T-cell (primary cell): ENCODE data around the gene WDR18. TPM values are rescaled to one million over a fixed set of nuclear protein-coding genes. Genes with fewer than 3 reads are reported as not detected.

Experiments used
- ATAC-seq, 4 experiments: fragments of 200-7000 bp in 3 of 4; fragments of 150-1000 bp in 1 of 4; cut with Tn5 transposase; replicated peaks in 1 of 4; 1 replicate in 3 of 4; 2 replicates in 1 of 4; pipeline ENCODE4 v1.10.0; 2021; ENCODE audit warnings: moderate library complexity in 3 of 4, mild to moderate bottlenecking in 2 of 4, moderate number of reproducible peaks in 1 of 4
- CTCF ChIA-PET, 2 donors: fragments of 300-600 bp; sonication (Branson Sonifier 250); formaldehyde crosslinking; loops; one replicate each; lab custom pipeline; 2022; ENCODE audit warnings: antibody characterized with exemption in 2 of 2; lab: Charles Lee
- POLR2A ChIA-PET, 2 donors: fragments of 300-600 bp; sonication (Branson Sonifier 250); formaldehyde crosslinking; loops; one replicate each; lab custom pipeline; 2022; ENCODE audit warnings: antibody characterized with exemption in 2 of 2; lab: Charles Lee
- DNase-seq, 35 experiments: peaks; one replicate each; pipeline versions ENCODE4 v3.0.0 to v3.0.0-alpha.2; 2013 to 2023
- H3K27ac ChIP-seq: one replicate; pipeline ENCODE4 v1.5.1; 2013; ENCODE audit warnings: low read length
- H3K27me3 ChIP-seq, 2 experiments: replicated peaks in 1 of 2; 1 replicate in 1 of 2; 2 replicates in 1 of 2; pipeline versions ENCODE4 v1.6.1 to v1.7.0; 2013; ENCODE audit warnings: low read length in 1 of 2, mixed read lengths in 1 of 2; ENCODE audit not compliant: control insufficient read depth in 2 of 2, insufficient read depth in 2 of 2; ENCODE audit errors: extremely low read depth in 1 of 2
- H3K36me3 ChIP-seq, 2 donors: 1 replicate in 1 of 2; 2 replicates in 1 of 2; pipeline versions ENCODE4 v1.6.1 to v1.7.0; 2013; ENCODE audit warnings: low read length in 1 of 2; ENCODE audit not compliant: control insufficient read depth in 2 of 2, insufficient read depth in 1 of 2; ENCODE audit errors: extremely low read depth in 1 of 2
- H3K4me1 ChIP-seq, 2 experiments: 1 replicate in 1 of 2; 2 replicates in 1 of 2; pipeline versions ENCODE4 v1.6.1 to v1.7.0; 2013; ENCODE audit warnings: low read length in 2 of 2, mixed read lengths in 1 of 2; ENCODE audit not compliant: insufficient read depth in 2 of 2, control insufficient read depth in 1 of 2; ENCODE audit errors: extremely low read depth in 1 of 2
- H3K4me3 ChIP-seq, 2 donors: 1 replicate in 1 of 2; 2 replicates in 1 of 2; pipeline versions ENCODE4 v1.5.1 to v1.7.0; 2013; ENCODE audit warnings: mild to moderate bottlenecking in 2 of 2, low read length in 1 of 2, moderate library complexity in 1 of 2; ENCODE audit not compliant: control insufficient read depth in 1 of 2; ENCODE audit errors: extremely low read depth in 1 of 2
- H3K9me3 ChIP-seq: 2 replicates; pipeline ENCODE4 v1.7.0; 2013
- H3K27ac Mint-ChIP-seq, 2 donors: one replicate each; pipeline ENCODE4 v1.8.0; 2020 to 2021; ENCODE audit warnings: mild to moderate bottlenecking in 2 of 2, mixed read lengths in 2 of 2
- H3K27me3 Mint-ChIP-seq, 2 donors: one replicate each; pipeline ENCODE4 v1.8.0; 2021 to 2022; ENCODE audit warnings: mixed read lengths in 2 of 2
- H3K36me3 Mint-ChIP-seq: one replicate; pipeline ENCODE4 v1.8.0; 2021; ENCODE audit warnings: mixed read lengths
- H3K4me1 Mint-ChIP-seq, 3 donors: one replicate each; pipeline ENCODE4 v1.8.0; 2020 to 2022; ENCODE audit warnings: mixed read lengths in 3 of 3, mild to moderate bottlenecking in 1 of 3
- H3K4me3 Mint-ChIP-seq, 3 donors: one replicate each; pipeline ENCODE4 v1.8.0; 2020 to 2022; ENCODE audit warnings: mild to moderate bottlenecking in 3 of 3, mixed read lengths in 3 of 3, moderate library complexity in 3 of 3
- H3K9me3 Mint-ChIP-seq, 3 donors: one replicate each; pipeline ENCODE4 v1.8.0; 2020 to 2022; ENCODE audit warnings: mixed read lengths in 3 of 3
- WGBS: methylation state at CpG from one replicate; pipeline ENCODE4 v1.1.5; 2013; ENCODE audit warnings: missing lambda C conversion rate; ENCODE audit not compliant: insufficient coverage; 5-methylcytosine and 5-hydroxymethylcytosine counted together
- total RNA-seq, 35 experiments: library from RNA in 6 of 35; stranded (reverse) in 6 of 35; fragments of 120-200 nt in 1 of 35; gene quantifications; one replicate each; pipeline versions ENCODE4 v1.2.1 to v1.2.4 and lab custom pipeline; 2013 to 2026

Gene WDR18, protein sequence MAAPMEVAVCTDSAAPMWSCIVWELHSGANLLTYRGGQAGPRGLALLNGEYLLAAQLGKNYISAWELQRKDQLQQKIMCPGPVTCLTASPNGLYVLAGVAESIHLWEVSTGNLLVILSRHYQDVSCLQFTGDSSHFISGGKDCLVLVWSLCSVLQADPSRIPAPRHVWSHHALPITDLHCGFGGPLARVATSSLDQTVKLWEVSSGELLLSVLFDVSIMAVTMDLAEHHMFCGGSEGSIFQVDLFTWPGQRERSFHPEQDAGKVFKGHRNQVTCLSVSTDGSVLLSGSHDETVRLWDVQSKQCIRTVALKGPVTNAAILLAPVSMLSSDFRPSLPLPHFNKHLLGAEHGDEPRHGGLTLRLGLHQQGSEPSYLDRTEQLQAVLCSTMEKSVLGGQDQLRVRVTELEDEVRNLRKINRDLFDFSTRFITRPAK
- total RNA-seq (10 to 100 TPM; 24.6 to 65.9 (median 53.5) TPM), total RNA-seq (lab: John Stamatoyannopoulos, UW) (19.1 to 118 (median 26.7) reads per million in 29 experiments)
- 21.5 TPM for total RNA-seq (2013)

DNA sequence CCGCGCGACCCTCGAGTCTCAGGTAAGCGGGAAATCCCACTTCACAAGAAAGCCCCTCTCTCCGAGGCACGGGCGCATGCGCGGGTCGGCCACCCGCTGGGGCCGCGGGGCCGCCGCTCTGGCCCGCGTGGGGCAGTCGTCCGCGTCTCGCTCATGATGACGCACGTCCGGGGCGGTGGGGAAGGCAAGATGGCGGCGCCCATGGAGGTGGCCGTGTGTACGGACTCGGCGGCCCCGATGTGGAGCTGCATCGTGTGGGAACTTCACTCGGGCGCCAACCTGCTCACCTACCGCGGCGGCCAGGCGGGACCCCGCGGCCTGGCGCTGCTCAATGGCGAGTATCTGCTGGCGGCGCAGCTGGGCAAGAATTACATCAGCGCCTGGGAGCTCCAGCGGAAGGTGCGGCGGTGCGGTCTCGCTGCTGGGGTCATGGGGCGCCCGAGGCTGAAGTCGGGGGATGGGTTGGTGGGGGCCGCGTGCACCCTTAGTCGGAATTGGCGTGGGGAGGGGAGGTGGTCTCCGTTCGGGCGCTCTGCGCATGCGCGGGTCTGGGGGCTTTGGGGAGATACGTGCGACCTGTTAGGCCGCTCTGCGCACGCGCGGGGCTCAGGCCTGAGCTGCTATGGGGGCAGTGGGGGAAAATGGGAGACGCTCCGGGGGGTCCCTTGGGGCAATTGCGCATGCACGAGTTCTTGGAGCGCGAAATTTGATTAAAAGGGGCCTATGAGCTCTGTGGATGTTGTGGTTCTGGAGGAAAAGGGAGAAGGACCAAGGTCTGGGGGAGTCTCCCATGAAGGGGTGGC, at the start of gene WDR18:
Gene WDR18, plus strand, starts transcription at position 181 of the 803 bp plus-strand sequence. Its CDS starts 9 bp downstream, at position 190.
- DNase-seq (peak; percentile 52 to 92 (median 78)), ATAC-seq (peak; percentile 84 to 94 (median 88))
- CTCF ChIA-PET: interaction anchor here (0.6 to 2.1 kb wide), 6 partner anchors 12 to 129 kb away, joined by 3 to 25 read pairs (median 3); no protein-coding TSS in a partner anchor
- Histone ChIP-seq H3K27ac (peak within 1 kb of the TSS; percentile 93), H3K4me1 (peaks cover 10 to 39% of the 10 kb centered on the region in 2 experiments), H3K4me3 (peak within 1 kb of the TSS; percentile 68 to 98), H3K27me3 (peaks cover 0 to 2% of the 10 kb centered on the region in 2 experiments), H3K36me3 (peaks cover 4 to 20% of the 10 kb centered on the region in 2 donors), H3K9me3 (no peaks in the 10 kb centered on the region)
- no peaks in the 10 kb centered on the region for H3K9me3 Mint-ChIP-seq
- H3K4me1 Mint-ChIP-seq: peaks cover 13 to 21% (median 19%) of the 10 kb centered on the region in 3 donors
- peaks cover 10% of the 10 kb centered on the region for H3K36me3 Mint-ChIP-seq
- POLR2A ChIA-PET: interaction anchor here (0.5 to 0.9 kb wide), 3 partner anchors 93 to 274 kb away, joined by 3 to 6 read pairs (median 4); partner anchors contain the start of gene AZU1 (in 1 of the 2)
- 0% methylated on average over 72 of the region's 78 CpGs for WGBS
- peak within 1 kb of the TSS; percentile 87 to 89 for H3K27ac Mint-ChIP-seq
- no peaks in the 10 kb centered on the region for H3K27me3 Mint-ChIP-seq
- H3K4me3 Mint-ChIP-seq: peak within 1 kb of the TSS; percentile 93 to 98 (median 94)

DNA sequence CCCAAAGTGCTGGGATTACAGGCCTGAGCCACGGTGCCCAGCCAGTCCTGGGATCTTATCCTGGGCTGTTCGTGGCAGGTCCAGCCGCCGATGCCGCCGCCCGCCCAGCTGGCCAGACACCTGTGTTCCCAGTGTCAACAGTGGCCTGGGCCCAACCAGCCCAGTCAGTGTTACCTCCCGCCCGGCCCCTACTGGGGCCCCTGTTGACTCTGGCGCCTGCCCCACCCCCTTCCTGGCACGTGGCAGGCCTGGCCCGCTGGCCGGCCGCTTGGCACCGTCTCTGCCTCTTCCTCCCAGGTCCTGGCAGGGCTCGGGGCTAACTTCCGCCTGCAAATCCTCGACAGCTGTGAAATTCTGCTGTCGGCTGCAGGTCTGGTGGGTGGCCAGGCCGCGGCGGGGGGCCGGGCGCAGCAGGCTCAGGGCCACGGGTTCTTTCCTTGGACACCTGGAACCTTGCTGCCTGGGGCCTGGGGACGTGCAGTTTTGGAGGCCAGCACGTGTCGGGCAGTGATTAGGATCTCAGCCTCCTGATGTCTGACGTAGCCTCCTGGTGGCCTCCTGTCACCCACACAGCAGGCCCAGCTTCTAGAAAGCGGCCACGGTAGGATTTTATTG, 49.2 kb upstream of the WDR18 start:
- no peaks in the 10 kb centered on the region for H3K9me3 ChIP-seq
- peaks cover 5% of the 10 kb centered on the region for H3K36me3 Mint-ChIP-seq
- H3K27ac ChIP-seq: no peak overlapping the region
- ATAC-seq (no peak), DNase-seq (no peak)
- ChIA-PET POLR2A (no interaction called here), CTCF (no interaction called here)
- 85% methylated on average over 29 of the region's 31 CpGs for WGBS
- H3K4me1 ChIP-seq: peaks cover 7 to 41% of the 10 kb centered on the region in 2 experiments
- peaks cover 35 to 42% (median 38%) of the 10 kb centered on the region in 3 donors for H3K4me1 Mint-ChIP-seq
- no peak overlapping the region for H3K4me3 Mint-ChIP-seq
- H3K36me3 ChIP-seq: no peaks in the 10 kb centered on the region
- H3K27me3 Mint-ChIP-seq: no peaks in the 10 kb centered on the region
- H3K27ac Mint-ChIP-seq: no peak overlapping the region
- H3K27me3 ChIP-seq: no peaks in the 10 kb centered on the region
- peaks cover 0 to 3% (median 0%) of the 10 kb centered on the region in 3 donors for H3K9me3 Mint-ChIP-seq
- H3K4me3 ChIP-seq: no peak overlapping the region

DNA sequence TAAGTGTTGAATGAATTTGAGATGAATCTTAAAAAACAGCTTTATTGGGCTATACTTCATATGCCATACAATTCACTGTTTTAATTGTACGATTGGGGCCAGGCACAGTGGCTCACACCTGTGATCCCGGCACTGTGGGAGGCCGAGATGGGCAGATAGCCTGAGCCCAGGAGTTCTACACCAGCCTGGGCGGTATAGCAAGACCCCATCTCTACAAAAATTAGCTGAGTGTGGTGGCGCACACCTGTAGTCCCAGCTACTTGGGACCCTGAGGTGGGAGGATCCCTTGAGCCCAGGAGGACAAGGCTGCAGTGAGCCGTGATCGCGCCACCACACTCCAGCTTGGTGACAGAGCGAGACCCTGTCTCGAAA, 48.0 kb upstream of the WDR18 start:
- Histone ChIP-seq H3K9me3 (no peaks in the 10 kb centered on the region), H3K4me3 (no peak overlapping the region), H3K27me3 (no peaks in the 10 kb centered on the region), H3K4me1 (peaks cover 7 to 51% of the 10 kb centered on the region in 2 experiments), H3K27ac (no peak overlapping the region), H3K36me3 (no peaks in the 10 kb centered on the region)
- no peak overlapping the region for H3K27ac Mint-ChIP-seq
- CTCF ChIA-PET: interaction anchor here in 1 of 2 donors (1.4 kb wide), 1 partner anchor 48 kb away, joined by 3 read pairs; the partner anchor contains the start of gene WDR18
- ATAC-seq (no peak), DNase-seq (no peak)
- peaks cover 0 to 3% (median 0%) of the 10 kb centered on the region in 3 donors for H3K9me3 Mint-ChIP-seq
- POLR2A ChIA-PET: no interaction called here
- H3K4me3 Mint-ChIP-seq: no peak overlapping the region
- WGBS: 100% methylated on average over 2 of the region's 10 CpGs
- no peaks in the 10 kb centered on the region for H3K27me3 Mint-ChIP-seq
- peaks cover 36 to 43% (median 41%) of the 10 kb centered on the region in 3 donors for H3K4me1 Mint-ChIP-seq
- H3K36me3 Mint-ChIP-seq: peaks cover 5% of the 10 kb centered on the region

DNA sequence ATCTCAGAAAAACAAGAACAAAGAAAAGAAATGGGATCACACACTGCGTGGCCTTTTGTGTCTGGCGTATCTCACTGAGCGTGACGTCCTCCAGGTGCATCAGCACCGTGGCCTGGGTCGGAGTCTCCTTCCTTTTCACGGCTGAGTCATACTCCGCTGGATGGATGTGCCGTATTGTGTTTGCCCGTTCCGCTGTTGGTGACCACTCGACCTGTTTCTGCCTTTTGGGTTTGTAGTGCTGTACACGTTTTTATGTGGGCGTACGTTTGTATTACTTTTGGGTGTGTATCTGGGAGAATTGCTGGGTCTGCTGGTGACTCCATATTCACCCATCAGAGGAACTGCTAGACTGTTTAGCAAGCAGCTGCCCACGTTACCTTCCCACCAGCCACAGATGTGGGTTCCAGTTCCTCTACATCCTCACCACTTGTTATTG, 46.9 kb upstream of the WDR18 start:
- peak in 28 of 35 experiments; percentile 20 to 76 (median 50) for DNase-seq
- POLR2A ChIA-PET: interaction anchor here in 1 of 2 donors (0.5 kb wide), 1 partner anchor 94 kb away, joined by 4 read pairs; no protein-coding TSS in a partner anchor
- peak overlapping the region in 2 of 3 donors; percentile 14 to 40 for H3K4me3 Mint-ChIP-seq

DNA sequence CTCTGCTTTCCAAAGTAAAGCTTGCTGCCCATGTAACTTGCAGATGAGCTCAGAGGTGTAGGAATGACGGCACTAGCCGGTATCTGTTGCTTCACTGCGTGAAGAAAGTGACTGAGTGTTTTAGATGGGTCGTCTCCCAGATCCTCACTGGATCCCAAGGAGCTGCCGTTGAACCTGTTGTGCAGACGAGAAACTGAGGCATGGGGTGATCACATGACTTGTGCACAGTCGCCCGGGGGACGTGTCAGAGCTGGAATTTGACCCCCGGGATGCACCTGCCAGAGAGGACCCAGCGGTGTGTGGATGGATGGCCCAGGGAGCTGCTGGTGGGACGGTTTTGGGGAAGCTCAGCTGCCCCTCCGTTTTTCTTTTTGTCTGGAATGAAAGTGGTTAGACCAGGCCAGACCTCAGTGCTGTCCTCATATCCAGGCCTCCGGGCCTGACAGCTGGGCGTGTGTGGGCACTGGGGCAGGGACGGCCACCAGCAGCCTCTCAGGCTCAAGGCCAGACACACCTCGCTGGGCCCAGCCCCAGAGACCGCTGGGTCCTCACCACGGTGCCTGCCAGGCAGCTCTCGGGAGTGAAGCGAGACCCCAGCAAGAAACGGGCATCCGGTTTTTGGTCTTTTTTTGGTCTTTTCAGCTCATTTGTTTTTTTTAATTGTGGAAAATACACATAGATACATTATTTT, 45.8 kb upstream of the WDR18 start:
- POLR2A ChIA-PET: interaction anchor here (0.5 to 1.1 kb wide), 4 partner anchors 27 to 196 kb away, joined by 3 to 12 read pairs (median 3); no protein-coding TSS in a partner anchor
- Mint-ChIP-seq H3K27me3 (no peaks in the 10 kb centered on the region), H3K27ac (no peak overlapping the region), H3K4me3 (peak overlapping the region in 1 of 3 donors; percentile 40), H3K36me3 (peaks cover 5% of the 10 kb centered on the region), H3K9me3 (peaks cover 0 to 3% (median 0%) of the 10 kb centered on the region in 3 donors), H3K4me1 (peaks cover 31 to 37% (median 36%) of the 10 kb centered on the region in 3 donors)
- no peaks in the 10 kb centered on the region for H3K9me3 ChIP-seq
- no peak overlapping the region for H3K27ac ChIP-seq
- ATAC-seq: no peak
- WGBS: 95% methylated on average over 18 of the region's 23 CpGs
- no peaks in the 10 kb centered on the region for H3K27me3 ChIP-seq
- no peak for DNase-seq
- peaks cover 0 to 44% of the 10 kb centered on the region in 2 experiments for H3K4me1 ChIP-seq
- CTCF ChIA-PET: interaction anchor here in 1 of 2 donors (0.6 to 1.1 kb wide), 3 partner anchors 58 to 248 kb away, joined by 3 to 5 read pairs (median 3); no protein-coding TSS in a partner anchor
- peaks cover 0 to 5% of the 10 kb centered on the region in 2 donors for H3K36me3 ChIP-seq
- H3K4me3 ChIP-seq: no peak overlapping the region

More for the DNA sequence above, 46.9 kb upstream of the WDR18 start:
- Mint-ChIP-seq H3K4me1 (peaks cover 36 to 45% (median 42%) of the 10 kb centered on the region in 3 donors), H3K27me3 (no peaks in the 10 kb centered on the region), H3K9me3 (peaks cover 0 to 3% (median 0%) of the 10 kb centered on the region in 3 donors), H3K36me3 (peaks cover 5% of the 10 kb centered on the region), H3K27ac (peak overlapping the region; percentile 21 to 82)
- no peaks in the 10 kb centered on the region for H3K27me3 ChIP-seq
- 58% methylated on average over 7 of the region's 16 CpGs for WGBS
- H3K27ac ChIP-seq: no peak overlapping the region
- H3K4me1 ChIP-seq: peaks cover 4 to 55% of the 10 kb centered on the region in 2 experiments
- H3K36me3 ChIP-seq: no peaks in the 10 kb centered on the region
- H3K4me3 ChIP-seq: no peak overlapping the region
- no peaks in the 10 kb centered on the region for H3K9me3 ChIP-seq
- CTCF ChIA-PET: interaction anchor here (0.5 to 0.7 kb wide), 3 partner anchors 62 to 207 kb away, joined by 3 to 5 read pairs (median 3); no protein-coding TSS in a partner anchor
- peak; percentile 27 to 59 (median 42) for ATAC-seq
